HG02943 (cell line): Measurements from ENCODE around the gene ASXL1.

Source experiments
- ATAC-seq: cut with Tn5 transposase; IDR thresholded peaks from one replicate; pipeline ENCODE4 v1.9.1; 2021; ENCODE audit warnings: mild to moderate bottlenecking, low read depth, moderate library complexity; ENCODE audit not compliant: unreplicated experiment

The ASXL1 gene

DNA sequence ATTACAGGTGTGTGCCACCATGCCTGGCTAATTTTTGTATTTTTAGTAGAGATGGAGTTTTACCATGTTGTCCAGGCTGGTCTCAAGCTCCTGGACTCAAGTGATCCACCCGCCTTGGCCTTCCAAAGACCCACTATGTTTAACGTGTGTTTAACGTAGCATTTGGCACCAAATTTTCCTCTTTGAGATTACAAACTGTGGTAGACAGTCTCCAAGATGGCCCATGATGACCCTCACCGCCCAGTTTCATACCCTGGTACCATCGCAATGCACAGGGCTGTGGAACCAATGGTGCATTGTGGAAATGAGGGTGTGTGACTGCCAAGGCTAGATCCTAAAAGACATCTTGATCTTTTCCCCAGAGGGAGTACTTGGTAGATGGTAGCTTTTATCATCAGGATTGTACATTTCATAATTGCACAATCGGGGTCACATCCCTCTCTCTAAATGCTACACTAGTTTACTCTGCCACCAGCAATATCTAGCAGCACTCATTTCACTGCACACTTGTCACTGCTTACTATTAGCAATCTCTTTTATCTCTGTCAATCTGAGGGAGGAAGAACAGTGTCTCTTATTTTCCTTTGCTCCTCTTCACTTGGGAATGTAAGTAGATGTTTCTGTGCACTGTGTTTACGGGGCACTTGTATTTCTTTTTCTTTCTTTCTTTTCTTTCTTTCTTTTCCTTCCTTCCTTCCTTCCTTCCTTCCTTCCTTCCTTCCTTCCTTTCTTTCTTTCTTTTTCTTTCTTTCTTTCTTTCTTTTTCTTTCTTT lies 130.1 kb downstream of the ASXL1 start:
- ATAC-seq, result no peak
